GM23248 (cell line): Measurements from ENCODE around the gene CHTF18. TPM values are rescaled to one million over a fixed set of nuclear protein-coding genes. Genes with fewer than 3 reads are reported as not detected.
"Not testable (repeated sequence)": the region's sequence is repeated elsewhere in the genome, so short reads cannot be mapped to it uniquely, and the experiment has no call there.

Source experiments
- DNase-seq: peaks from one replicate; pipeline ENCODE4 v3.0.0-alpha.2; 2015
- H2AFZ ChIP-seq: fragments of 200-600 bp; sonication (generic); 2 replicates; pipeline ENCODE4 v1.6.1; 2016; ENCODE audit warnings: antibody characterized with exemption
- H3F3A ChIP-seq: fragments of 200-600 bp; sonication (generic); 2 replicates; pipeline ENCODE4 v1.6.1; 2016; ENCODE audit warnings: mild to moderate bottlenecking, antibody characterized with exemption, mixed run types; ENCODE audit not compliant: insufficient read depth
- H3K27ac ChIP-seq: fragments of 200-600 bp; sonication (generic); 2 replicates; pipeline ENCODE4 v1.5.1; 2016; ENCODE audit warnings: mild to moderate bottlenecking
- H3K27me3 ChIP-seq: fragments of 200-600 bp; sonication (generic); replicated peaks from 2 replicates; pipeline ENCODE4 v1.6.1; 2016; ENCODE audit warnings: mild to moderate bottlenecking; ENCODE audit not compliant: insufficient read depth
- H3K36me3 ChIP-seq: fragments of 200-600 bp; sonication (generic); 2 replicates; pipeline ENCODE4 v1.6.1; 2016; ENCODE audit warnings: low read depth, mild to moderate bottlenecking
- H3K4me1 ChIP-seq: fragments of 200-600 bp; sonication (generic); 2 replicates; pipeline ENCODE4 v1.6.1; 2016; ENCODE audit warnings: mild to moderate bottlenecking; ENCODE audit not compliant: insufficient read depth
- H3K4me2 ChIP-seq: fragments of 200-600 bp; sonication (generic); one replicate; pipeline ENCODE4 v1.6.1; 2016; ENCODE audit warnings: mild to moderate bottlenecking; ENCODE audit not compliant: unreplicated experiment
- H3K4me3 ChIP-seq: fragments of 200-600 bp; sonication (generic); 2 replicates; pipeline ENCODE4 v1.5.1; 2016; ENCODE audit warnings: mild to moderate bottlenecking
- H3K79me2 ChIP-seq: fragments of 200-600 bp; sonication (generic); 2 replicates; pipeline ENCODE4 v1.6.1; 2016; ENCODE audit warnings: mild to moderate bottlenecking; ENCODE audit not compliant: insufficient read depth
- H3K9ac ChIP-seq: fragments of 200-600 bp; sonication (generic); 2 replicates; pipeline ENCODE4 v1.6.1; 2016; ENCODE audit warnings: mild to moderate bottlenecking
- H3K9me2 ChIP-seq: fragments of 200-600 bp; sonication (generic); 2 replicates; pipeline ENCODE4 v1.6.1; 2016; ENCODE audit warnings: mixed run types, mild to moderate bottlenecking, moderate library complexity; ENCODE audit not compliant: insufficient read depth
- H3K9me3 ChIP-seq: fragments of 200-600 bp; sonication (generic); one replicate; pipeline ENCODE4 v1.6.1; 2017; ENCODE audit warnings: low read depth
- H4K20me1 ChIP-seq: fragments of 200-600 bp; sonication (generic); 2 replicates; pipeline ENCODE4 v1.6.0; 2016; ENCODE audit not compliant: insufficient read depth
- EZH2 ChIP-seq: fragments of 200-600 bp; sonication (generic); IDR thresholded peaks from 2 replicates; pipeline ENCODE4 v1.6.1; 2018; ENCODE audit warnings: antibody characterized with exemption, mild to moderate bottlenecking; ENCODE audit not compliant: insufficient read depth, poor library complexity, severe bottlenecking
- EZH2phosphoT487 ChIP-seq: fragments of 200-600 bp; sonication (generic); IDR thresholded peaks from 2 replicates; pipeline ENCODE4 v1.6.1; 2018; ENCODE audit warnings: antibody characterized with exemption, moderate library complexity, mild to moderate bottlenecking, low read depth; ENCODE audit not compliant: insufficient read depth
- WGBS, 2 experiments: methylation state at CpG; one replicate each; pipeline ENCODE4 v1.1.6; 2015 to 2017; ENCODE audit warnings: low lambda C conversion rate in 2 of 2, low coverage in 1 of 2; ENCODE audit errors: missing lambda C conversion rate in 2 of 2; 5-methylcytosine and 5-hydroxymethylcytosine counted together
- in situ Hi-C: fragments of 300-500 bp; cut with MboI; formaldehyde crosslinking; loops from 2 replicates; pipeline ENCODE4 v1.15.0; 2020
- polyA plus RNA-seq: library from polyadenylated mRNA; unstranded; fragments of >200 nt; fragmentation: Nextera tagmentation; extraction: Ambion mirVana; gene quantifications from 2 replicates; pipeline ENCODE4 v1.2.1, GENCODE V29; 2016
- total RNA-seq: library from RNA; depleted of rRNA; stranded (reverse); fragments of >200 nt; shearing (Covaris generic); gene quantifications from 2 replicates; pipeline ENCODE4 v1.2.3, GENCODE V29; 2014

CHTF18 gene
- total and polyA plus RNA-seq, 2 experiments from 2014 or later: 8.8 to 13.1 TPM

GRCh38 chr16:741986-742629 lies 46.3 kb upstream of the CHTF18 start:
- Histone ChIP-seq H3K4me2 (no peak overlapping the region), H3K4me1 (no peaks in the 10 kb centered on the region; the same call in 1 of the 2 replicates), H3K36me3 (no peaks in the 10 kb centered on the region), H2AFZ (no peak overlapping the region), H4K20me1 (no peaks in the 10 kb centered on the region), H3K79me2 (no peaks in the 10 kb centered on the region; the same call in 1 of the 2 replicates), H3K4me3 (no peak overlapping the region), H3F3A (no peaks in the 10 kb centered on the region), H3K27ac (no peak overlapping the region), H3K9ac (no peak overlapping the region), H3K27me3 (no peaks in the 10 kb centered on the region), H3K9me3 (no peaks in the 10 kb centered on the region), H3K9me2 (no peaks in the 10 kb centered on the region)
- TF ChIP-seq EZH2phosphoT487 (no peak), EZH2 (no peak)
- in situ Hi-C loops: no loop called here
- WGBS, 2 experiments: 89 to 90% methylated on average over 15 of the region's 15 CpGs
- no peak for DNase-seq

GRCh38 chr16:742894-743293 lies 45.5 kb upstream of the CHTF18 start:
- H3K36me3 ChIP-seq, DNase-seq, H3K9me2 ChIP-seq, H4K20me1 ChIP-seq, H3K27me3 ChIP-seq, H3K4me3 ChIP-seq, H3K4me1 ChIP-seq, H2AFZ ChIP-seq, H3K27ac ChIP-seq, H3F3A ChIP-seq, H3K9ac ChIP-seq, H3K79me2 ChIP-seq, H3K9me3 ChIP-seq, in situ Hi-C loops, H3K4me2 ChIP-seq: not testable (repeated sequence)
- WGBS, 2 experiments: 67 to 68% methylated on average over 14 of the region's 14 CpGs

GRCh38 chr16:743794-744500 lies 44.5 kb upstream of the CHTF18 start:
- Histone ChIP-seq H4K20me1 (no peaks in the 10 kb centered on the region), H3K9me2 (no peaks in the 10 kb centered on the region), H3F3A (no peaks in the 10 kb centered on the region), H3K9me3 (no peaks in the 10 kb centered on the region), H3K4me2 (no peak overlapping the region), H3K36me3 (no peaks in the 10 kb centered on the region), H3K9ac (no peak overlapping the region), H3K79me2 (no peaks in the 10 kb centered on the region; the same call in 1 of the 2 replicates), H3K4me3 (no peak overlapping the region), H3K4me1 (peaks cover 3% of the 10 kb centered on the region), H3K27me3 (no peaks in the 10 kb centered on the region), H3K27ac (no peak overlapping the region), H2AFZ (no peak overlapping the region)
- in situ Hi-C loops: no loop called here
- 75 to 80% methylated on average over 20 to 21 of the region's 21 CpGs for WGBS, 2 experiments
- TF ChIP-seq EZH2phosphoT487: no peak
- no peak for TF ChIP-seq EZH2
- no peak for DNase-seq

- H2AFZ ChIP-seq: no peak overlapping the region
- no peak overlapping the region for H3K27ac ChIP-seq
- H3K79me2 ChIP-seq: no peaks in the 10 kb centered on the region
- no peaks in the 10 kb centered on the region for H3K9me3 ChIP-seq
- TF ChIP-seq EZH2phosphoT487: no peak
- H3K36me3 ChIP-seq: no peaks in the 10 kb centered on the region
- H4K20me1 ChIP-seq: no peaks in the 10 kb centered on the region
- H3K4me2 ChIP-seq: no peak overlapping the region
- H3K9me2 ChIP-seq: no peaks in the 10 kb centered on the region
- WGBS, 2 experiments: 8% methylated on average over 14 of the region's 14 CpGs
- peaks cover 11% of the 10 kb centered on the region for H3K4me1 ChIP-seq
- H3K9ac ChIP-seq: no peak overlapping the region
- DNase-seq: no peak
- H3K27me3 ChIP-seq: no peaks in the 10 kb centered on the region
- H3K4me3 ChIP-seq: no peak overlapping the region
- peaks cover 8% of the 10 kb centered on the region for H3F3A ChIP-seq
- in situ Hi-C loops: no loop called here
Measured at GRCh38 chr16:745739-746138, 42.7 kb upstream of the CHTF18 start.
